Endothelial cell of umbilical vein (primary cell): Measurements from ENCODE around the gene MYH10. TPM values are rescaled to one million over a fixed set of nuclear protein-coding genes. Genes with fewer than 3 reads are reported as not detected.
A peak's percentile ranks its signal among the peaks of the same experiment; 100 is the strongest.

Experiments
- BruUV-seq: library from RNA; stranded (reverse); fragments of 400-500 nt; replicated peaks from 2 replicates; lab custom pipeline; 2021; lab: Mats Ljungman, UMichigan
- CTCF ChIA-PET: fragments of 300-600, 350-600 bp; sonication (Branson Sonifier 250); formaldehyde crosslinking; loops from one replicate; lab custom pipeline; 2021; ENCODE audit warnings: antibody characterized with exemption, inconsistent platforms; lab: Charles Lee
- POLR2A ChIA-PET: fragments of 300-600, 350-600 bp; sonication (Branson Sonifier 250); formaldehyde crosslinking; loops from one replicate; lab custom pipeline; 2021; ENCODE audit warnings: antibody characterized with exemption, inconsistent platforms; lab: Charles Lee
- DNase-seq: peaks from one replicate; pipeline ENCODE4 v3.0.0-alpha.2; 2011; ENCODE audit warnings: low read depth, low spot score
- FAIRE-seq: peaks from 2 replicates; lab custom pipeline; 2011; peaks lifted over from hg19 to GRCh38; lab: Jason Lieb, UNC
- H2AFZ ChIP-seq: 2 replicates; pipeline ENCODE4 v1.6.0; 2012; ENCODE audit warnings: low read depth, low read length, control low read depth, inconsistent platforms
- H3K27ac ChIP-seq: 2 replicates; pipeline ENCODE4 v1.5.1; 2011; ENCODE audit warnings: low read depth, mild to moderate bottlenecking, control low read depth, low read length, moderate library complexity; ENCODE audit not compliant: insufficient read depth
- H3K27me3 ChIP-seq, 2 experiments: 2 replicates each; pipeline versions ENCODE4 v1.6.0 to v1.6.1; 2011; ENCODE audit warnings: low read length in 2 of 2, mixed read lengths in 1 of 2; ENCODE audit not compliant: control insufficient read depth in 2 of 2, insufficient read depth in 2 of 2
- H3K36me3 ChIP-seq, 2 experiments: 2 replicates in 1 of 2; 3 replicates in 1 of 2; pipeline ENCODE4 v1.5.1; 2011; ENCODE audit warnings: low read length in 2 of 2, mild to moderate bottlenecking in 1 of 2, moderate library complexity in 1 of 2; ENCODE audit not compliant: control insufficient read depth in 2 of 2, insufficient read depth in 2 of 2; ENCODE audit errors: extremely low read depth in 1 of 2
- H3K4me1 ChIP-seq: 3 replicates; pipeline ENCODE4 v1.5.1; 2011; ENCODE audit warnings: mild to moderate bottlenecking, low read length; ENCODE audit not compliant: control insufficient read depth, insufficient read depth; ENCODE audit errors: extremely low read depth
- H3K4me2 ChIP-seq: 2 replicates; pipeline ENCODE4 v1.6.1; 2011; ENCODE audit warnings: low read length, control low read depth, mixed read lengths; ENCODE audit not compliant: insufficient read depth
- H3K4me3 ChIP-seq, 3 experiments: fragments of 200-600 bp in 1 of 3; sonication (generic), shearing (Covaris generic) in 1 of 3; replicated peaks in 1 of 3; 2 replicates each; pipeline ENCODE4 v1.5.1; 2011 to 2016; ENCODE audit warnings: control low read depth in 3 of 3, low read length in 3 of 3, mild to moderate bottlenecking in 2 of 3, inconsistent platforms in 1 of 3, low read depth in 1 of 3, moderate library complexity in 1 of 3; ENCODE audit not compliant: insufficient read depth in 1 of 3
- H3K79me2 ChIP-seq: 2 replicates; pipeline ENCODE4 v1.6.0; 2012; ENCODE audit warnings: low read length, inconsistent platforms; ENCODE audit not compliant: control insufficient read depth, insufficient read depth
- H3K9ac ChIP-seq: replicated peaks from 2 replicates; pipeline ENCODE3; 2011; ENCODE audit warnings: low read length, control low read depth; ENCODE audit not compliant: insufficient read depth; ENCODE audit errors: extremely low read depth
- H3K9me1 ChIP-seq: replicated peaks from 3 replicates; pipeline ENCODE4 v1.6.0; 2011; ENCODE audit warnings: mild to moderate bottlenecking, low read length; ENCODE audit not compliant: control insufficient read depth, insufficient read depth; ENCODE audit errors: extremely low read depth
- H3K9me3 ChIP-seq: replicated peaks from 2 replicates; pipeline ENCODE4 v1.5.1; 2012; ENCODE audit warnings: low read length, inconsistent platforms; ENCODE audit not compliant: control insufficient read depth, insufficient read depth
- H4K20me1 ChIP-seq: replicated peaks from 2 replicates; pipeline ENCODE3; 2011; ENCODE audit warnings: mild to moderate bottlenecking, low read length; ENCODE audit not compliant: control insufficient read depth, insufficient read depth; ENCODE audit errors: extremely low read depth
- CTCF ChIP-seq, 2 donors: IDR thresholded peaks; 1 replicate in 1 of 2; 2 replicates in 1 of 2; pipeline ENCODE4 v1.5.1; 2011; ENCODE audit warnings: low read length in 2 of 2, mild to moderate bottlenecking in 2 of 2, moderate library complexity in 2 of 2, control low read depth in 1 of 2, inconsistent platforms in 1 of 2, low read depth in 1 of 2; ENCODE audit not compliant: insufficient read depth in 1 of 2; ENCODE audit errors: extremely low read depth in 1 of 2
- EZH2 ChIP-seq: IDR thresholded peaks from 2 replicates; pipeline ENCODE4 v1.6.1; 2012; ENCODE audit warnings: borderline replicate concordance, low read depth, mild to moderate bottlenecking, moderate library complexity, low read length, inconsistent platforms; ENCODE audit not compliant: severe bottlenecking
- FOS ChIP-seq: IDR thresholded peaks from 2 replicates; pipeline ENCODE4 v1.6.1; 2011; ENCODE audit warnings: mild to moderate bottlenecking, low read length, moderate library complexity, borderline replicate concordance; ENCODE audit not compliant: insufficient read depth
- GATA2 ChIP-seq: IDR thresholded peaks from 2 replicates; pipeline ENCODE4 v1.7.0; 2011; ENCODE audit warnings: low read depth, mild to moderate bottlenecking, moderate library complexity, mixed read lengths, low read length; ENCODE audit not compliant: insufficient read length, insufficient read depth
- JUN ChIP-seq: IDR thresholded peaks from 2 replicates; pipeline ENCODE4 v1.6.1; 2011; ENCODE audit warnings: borderline replicate concordance, low read depth; ENCODE audit not compliant: insufficient read length, insufficient read depth
- MAX ChIP-seq: IDR thresholded peaks from 2 replicates; pipeline ENCODE4 v1.6.1; 2011; ENCODE audit not compliant: insufficient read depth, insufficient read length
- MYC ChIP-seq: IDR thresholded peaks from one replicate; pipeline ENCODE4 v1.6.1; 2011; ENCODE audit warnings: mild to moderate bottlenecking, low read depth, low read length
- POLR2A ChIP-seq: IDR thresholded peaks from 2 replicates; pipeline ENCODE4 v1.6.1; 2012; ENCODE audit warnings: low read depth, mild to moderate bottlenecking, control low read depth, low read length
- POLR2AphosphoS5 ChIP-seq: IDR thresholded peaks from 2 replicates; pipeline ENCODE4 v1.6.1; 2012; ENCODE audit warnings: low read depth, mild to moderate bottlenecking, control low read depth, low read length, moderate library complexity; ENCODE audit not compliant: insufficient read depth
- dilution Hi-C: fragments of 300-500 bp; cut with MboI; formaldehyde crosslinking; loops from one replicate; pipeline ENCODE4 v1.15.0; 2019; ENCODE audit warnings: low sequenced_read_pairs; ENCODE audit not compliant: extremely low pct_ligation_motif_present
- intact Hi-C: fragments of 100-400 bp; cut with micrococcal nuclease; formaldehyde crosslinking; loops from one replicate; pipeline ENCODE4 v1.10.0; 2022
- polyA plus RNA-seq, 4 experiments: library from polyadenylated mRNA; depleted of rRNA in 3 of 4; stranded (reverse) in 3 of 4; unstranded in 1 of 4; fragments of >200 nt; gene quantifications; 2 replicates each; pipeline versions ENCODE4 v1.2.1 to v1.2.3, GENCODE V29; 2011 to 2012; ENCODE audit warnings: missing spikeins in 1 of 4
- total RNA-seq: library from RNA; stranded (reverse); gene quantifications from 2 replicates; pipeline ENCODE4 v1.2.3, GENCODE V29; 2021

MYH10 gene
- total and polyA plus RNA-seq, 2 donors (not counting 3 experiments of a cell fraction or from before 2014, with no cell fraction given), result 73.4 to 232 TPM

GRCh38 chr17:8608001-8608400 is 22.5 kb downstream of the MYH10 start:
- Histone ChIP-seq H3K36me3 (no peaks in the 10 kb centered on the region), H3K9me1 (no peaks in the 10 kb centered on the region), H3K9ac (no peak overlapping the region), H3K4me2 (no peak overlapping the region), H3K9me3 (no peaks in the 10 kb centered on the region), H3K79me2 (peaks cover 9% of the 10 kb centered on the region), H3K4me3 (no peak overlapping the region), H4K20me1 (peaks cover 3% of the 10 kb centered on the region), H2AFZ (no peak overlapping the region), H3K27me3 (no peaks in the 10 kb centered on the region), H3K4me1 (no peaks in the 10 kb centered on the region), H3K27ac (no peak overlapping the region)
- CTCF ChIA-PET, result interaction anchor here (1.0 kb wide), 1 partner anchor 9 kb away, joined by 5 read pairs; no protein-coding TSS in a partner anchor
- intact Hi-C loops (no loop called here), dilution Hi-C loops (no loop called here)
- TF ChIP-seq MAX, result no peak
- TF ChIP-seq POLR2A, result no peak
- TF ChIP-seq POLR2AphosphoS5, result no peak
- TF ChIP-seq FOS, result no peak
- no peak for TF ChIP-seq EZH2
- TF ChIP-seq JUN, result no peak
- TF ChIP-seq GATA2, result no peak
- TF ChIP-seq MYC, result no peak
- TF ChIP-seq CTCF (IDR thresholded peaks at IDR 0.05; ENCODE audit: extremely low read depth in 1 of 2, insufficient read depth in 1 of 2, low read depth in 1 of 2, low read length in 2 of 2), result no peak
- peak; percentile 49 for DNase-seq
- no TSS peak for BruUV-seq
- FAIRE-seq, result no peak
- POLR2A ChIA-PET, result interaction anchor here (1.3 kb wide), 1 partner anchor 22 kb away, joined by 3 read pairs; the partner anchor contains the start of gene MYH10
